ENCODE data around the gene OCA2.

Gene OCA2

DNA sequence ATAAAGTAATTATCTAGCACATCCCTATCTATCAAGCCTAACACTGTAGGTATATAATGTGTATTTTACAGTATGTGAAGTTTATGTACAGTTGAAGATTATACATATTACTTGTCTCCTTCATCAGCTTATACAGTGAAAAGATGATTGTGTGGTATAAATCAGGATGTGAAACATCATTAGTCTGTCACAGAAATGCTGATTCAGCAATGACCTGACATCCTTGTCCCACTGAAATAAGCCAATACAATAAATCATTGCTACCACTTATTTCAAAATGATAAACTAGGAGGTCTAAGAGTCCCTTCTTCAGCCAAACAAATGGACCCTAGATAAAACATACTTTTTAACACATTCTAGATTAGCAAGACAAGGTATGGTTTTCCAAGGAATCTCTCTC is 225.3 kb downstream of the OCA2 start:
- no peak for DNase-seq (ENCODE audit: low read depth in 2 of 2, low spot score in 1 of 2)

DNA sequence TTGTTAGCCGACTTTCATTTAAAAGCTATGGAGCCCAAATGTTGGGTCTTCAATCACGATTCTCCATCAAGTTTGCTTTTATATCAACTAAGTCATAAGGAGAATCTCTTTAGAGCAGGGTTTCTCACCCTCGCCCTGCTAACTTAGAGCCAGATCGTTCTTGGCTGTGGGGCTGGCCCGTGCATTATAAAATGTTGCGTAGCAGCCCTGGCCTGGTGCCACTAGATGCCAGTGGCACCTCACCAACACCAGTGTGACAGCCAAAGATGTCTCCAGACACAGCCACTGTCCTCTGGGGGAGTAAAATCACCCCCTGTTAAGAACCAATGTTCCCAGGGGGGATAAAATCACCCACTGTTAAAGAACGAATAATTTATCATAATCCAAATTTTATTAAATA is 226.1 kb downstream of the OCA2 start:
- DNase-seq (ENCODE audit: low read depth in 2 of 2, low spot score in 1 of 2), result no peak

DNA sequence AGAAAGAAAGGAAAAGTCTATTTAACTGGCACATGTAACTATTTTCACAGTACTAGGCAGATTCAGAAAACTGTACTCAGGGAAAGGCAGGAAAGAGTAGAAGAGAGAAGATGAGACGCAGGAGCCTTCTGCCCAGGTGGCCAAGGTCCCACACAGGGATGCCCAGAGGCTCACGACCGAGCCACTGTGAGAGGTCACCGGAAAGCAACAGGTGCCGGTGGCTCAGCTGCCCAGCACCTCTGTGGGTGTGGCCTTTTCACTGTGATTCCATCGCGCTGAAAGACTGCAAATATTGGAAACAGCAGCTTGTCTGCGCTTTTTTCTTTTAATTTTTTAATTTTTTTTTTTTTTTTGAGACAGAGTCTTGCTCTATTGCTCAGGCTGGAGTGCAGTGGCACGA is 226.8 kb downstream of the OCA2 start:
- DNase-seq (ENCODE audit: low read depth in 2 of 2, low spot score in 1 of 2), result no peak

DNA sequence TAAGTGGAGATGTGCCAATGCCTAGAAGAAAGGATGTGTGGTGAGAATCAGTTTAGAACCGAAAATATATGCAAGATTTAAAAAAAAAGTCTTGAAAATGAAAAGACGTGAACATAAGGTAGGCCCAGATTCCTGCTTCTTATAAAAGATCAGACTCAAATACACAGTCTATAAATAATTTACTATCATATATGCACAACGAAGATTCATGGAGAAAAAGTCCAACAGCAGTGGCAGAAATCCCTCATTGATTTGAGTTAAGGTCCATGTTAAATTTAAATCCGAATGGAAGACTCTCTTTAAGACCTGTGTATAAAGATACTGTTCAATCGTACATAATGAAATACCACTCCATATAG is 227.2 kb downstream of the OCA2 start:
- no peak for DNase-seq (ENCODE audit: low read depth in 2 of 2, low spot score in 1 of 2)

DNA sequence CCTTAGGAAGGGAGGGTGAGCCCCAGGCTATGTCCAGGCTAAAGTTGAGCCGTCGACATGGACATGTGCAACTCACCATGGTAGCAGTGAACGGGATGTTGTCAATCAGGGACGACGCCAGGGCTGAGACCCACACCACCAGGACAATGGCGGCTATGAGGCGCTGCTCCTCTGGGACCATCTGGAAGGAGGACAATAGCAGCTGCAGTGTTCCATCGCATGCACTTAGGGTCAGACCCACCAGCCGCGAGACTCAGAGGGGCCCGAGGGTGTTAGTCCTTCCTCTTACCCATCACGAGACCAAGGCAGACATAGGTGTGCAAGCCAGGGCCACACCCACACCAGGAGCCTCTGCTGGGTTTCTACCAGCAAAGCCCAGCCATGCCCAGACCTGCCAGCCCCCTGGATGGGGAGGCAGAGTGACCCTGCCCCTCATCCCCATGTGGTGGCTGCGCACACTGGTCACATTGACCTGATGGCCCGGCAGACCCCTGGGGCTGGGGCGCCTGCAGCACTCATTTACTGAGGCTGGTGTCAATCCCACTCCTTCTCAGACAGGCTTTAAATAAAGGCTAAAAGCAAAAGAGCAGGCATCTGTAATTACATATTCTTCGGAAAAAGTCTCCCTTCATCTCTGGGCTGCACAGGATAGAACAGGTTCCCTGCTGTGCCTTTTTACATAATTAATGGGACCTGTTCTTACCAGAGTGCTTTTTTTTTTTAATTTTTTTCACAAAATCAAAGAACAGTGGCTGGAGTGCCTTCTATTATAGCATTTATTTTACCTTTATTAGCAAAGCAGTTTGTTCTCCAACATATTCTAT is 227.8 kb downstream of the OCA2 start:
- no peak for DNase-seq (ENCODE audit: low read depth in 2 of 2, low spot score in 1 of 2)

DNA sequence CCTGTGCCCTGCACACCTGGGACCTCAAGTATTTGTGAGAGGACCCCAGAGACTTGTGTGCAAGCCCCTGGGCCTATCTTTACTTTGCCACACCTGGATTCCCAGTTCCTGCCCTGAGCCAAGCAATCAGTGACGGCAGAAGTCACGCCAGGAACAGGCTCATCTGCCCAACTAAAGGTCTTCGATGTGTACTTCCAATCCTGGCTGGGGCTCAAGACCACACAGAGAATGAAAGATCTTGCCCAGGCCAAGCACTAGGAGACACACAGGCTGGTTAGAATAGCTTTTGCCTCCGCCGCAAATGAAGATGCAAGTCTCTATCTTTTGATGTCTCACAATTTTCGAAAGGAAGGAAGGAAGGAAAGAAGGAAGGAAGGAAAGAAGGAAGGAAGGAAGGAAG is 228.8 kb downstream of the OCA2 start:
- DNase-seq (ENCODE audit: low read depth in 2 of 2, low spot score in 1 of 2), result no peak

DNA sequence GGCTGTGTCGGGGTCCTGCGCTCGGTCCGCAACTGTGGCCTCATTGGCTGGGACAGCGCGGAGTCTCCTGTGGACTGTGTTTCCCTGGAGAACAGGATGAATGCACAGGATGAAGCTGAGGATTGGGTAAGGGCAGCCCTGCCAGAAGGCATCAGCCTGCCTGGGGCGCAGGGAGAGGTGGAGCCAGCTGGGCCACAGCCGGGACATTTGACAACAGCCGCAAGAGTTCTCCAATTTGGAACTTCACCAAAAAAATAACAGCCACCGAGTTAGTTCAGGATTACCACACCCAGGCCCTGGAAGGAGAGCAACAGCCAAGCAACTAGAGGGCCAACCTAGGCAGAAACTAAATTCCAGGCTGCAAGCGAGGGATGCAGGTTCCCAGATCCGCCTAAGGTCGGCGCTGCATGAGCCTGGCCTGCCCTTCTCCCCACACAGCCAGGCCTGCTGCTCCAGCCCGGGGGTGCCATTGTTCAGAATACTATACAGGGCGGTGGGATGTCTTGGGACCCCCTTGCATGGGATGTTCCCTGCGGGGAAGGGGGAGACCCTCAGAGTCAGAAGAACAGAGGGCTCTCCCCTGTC is 229.3 kb downstream of the OCA2 start:
- no peak for DNase-seq (ENCODE audit: low read depth in 2 of 2, low spot score in 1 of 2)

DNA sequence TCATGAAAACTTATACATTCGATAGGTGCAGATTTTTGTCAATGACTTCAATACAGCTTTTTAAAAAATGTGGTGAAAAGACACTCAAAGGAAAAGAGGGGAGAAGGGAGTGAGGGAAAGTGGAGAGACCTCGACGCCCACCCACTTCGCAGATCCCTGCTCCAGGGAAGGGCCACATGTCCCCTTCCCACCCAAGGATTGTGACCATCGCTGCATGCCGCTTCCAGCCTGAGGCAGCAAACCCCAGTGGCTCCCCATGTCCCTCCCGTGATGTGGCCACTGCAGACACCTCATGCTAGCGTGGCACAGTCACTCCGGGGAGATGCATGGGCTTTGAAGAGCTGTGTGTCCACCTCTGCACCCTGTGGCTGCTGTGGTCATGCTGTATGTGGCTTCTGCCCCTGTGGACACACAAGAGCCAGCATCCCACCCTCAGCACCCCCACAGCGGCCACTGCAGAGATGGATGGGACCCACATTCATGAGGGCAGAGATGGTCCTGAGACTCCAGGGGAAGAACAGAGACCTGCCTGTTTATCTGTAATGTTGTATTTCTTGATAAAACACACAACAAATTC is 230.2 kb downstream of the OCA2 start:
- DNase-seq (ENCODE audit: low read depth in 2 of 2, low spot score in 1 of 2), result no peak

DNA sequence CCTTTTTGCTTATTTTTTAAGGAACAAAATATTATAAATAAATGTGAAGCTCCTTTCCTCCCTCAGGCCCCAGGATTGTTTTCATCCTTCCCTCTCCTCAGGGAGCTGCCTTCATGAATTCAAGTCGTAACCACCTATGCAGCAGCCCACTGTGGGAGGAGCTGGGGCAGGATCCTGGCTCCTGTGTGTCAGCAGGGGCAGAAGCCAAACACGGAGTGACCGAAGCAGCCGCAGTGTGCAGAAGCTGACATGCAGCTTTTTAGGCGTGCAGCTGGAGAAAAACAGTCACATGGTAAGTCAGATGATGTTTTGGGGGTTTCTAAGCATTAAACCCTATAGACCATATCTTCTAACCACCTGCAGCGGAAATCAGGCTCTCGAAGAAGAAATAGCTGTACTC is 231.3 kb downstream of the OCA2 start:
- DNase-seq (ENCODE audit: low read depth in 2 of 2, low spot score in 1 of 2), result no peak

DNA sequence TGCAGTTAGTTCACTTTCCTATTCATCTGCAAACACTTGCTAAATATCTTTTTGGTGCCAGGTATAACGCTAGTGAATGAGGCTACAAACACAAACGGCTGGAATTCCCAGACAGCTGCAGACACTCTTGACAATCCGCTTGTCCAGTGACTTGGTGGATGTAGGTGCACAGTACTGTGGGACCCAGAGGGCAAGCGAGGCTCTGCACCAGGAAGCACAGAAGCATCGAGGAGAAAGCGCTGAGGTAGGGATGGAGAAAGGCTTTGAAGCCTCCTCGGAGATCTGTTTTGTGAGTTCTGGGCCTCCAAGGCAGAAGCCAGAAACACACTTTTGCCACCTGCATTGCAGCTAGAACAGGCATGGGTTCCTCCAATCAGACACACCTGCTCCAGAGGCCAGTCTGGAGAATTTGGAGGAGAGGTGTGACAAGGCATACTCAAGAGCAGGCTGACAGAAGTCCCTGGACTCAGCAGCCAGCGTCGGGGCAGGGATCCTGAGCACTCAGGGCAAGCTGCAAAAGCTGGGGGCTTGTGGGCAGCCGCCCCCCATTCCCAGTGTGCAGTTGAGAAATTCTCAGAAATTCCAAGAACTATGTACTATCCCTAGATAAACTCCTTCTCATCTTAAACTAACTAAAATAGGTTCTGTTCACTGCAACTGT is 232.5 kb downstream of the OCA2 start:
- DNase-seq (ENCODE audit: low read depth in 2 of 2, low spot score in 1 of 2), result no peak

DNA sequence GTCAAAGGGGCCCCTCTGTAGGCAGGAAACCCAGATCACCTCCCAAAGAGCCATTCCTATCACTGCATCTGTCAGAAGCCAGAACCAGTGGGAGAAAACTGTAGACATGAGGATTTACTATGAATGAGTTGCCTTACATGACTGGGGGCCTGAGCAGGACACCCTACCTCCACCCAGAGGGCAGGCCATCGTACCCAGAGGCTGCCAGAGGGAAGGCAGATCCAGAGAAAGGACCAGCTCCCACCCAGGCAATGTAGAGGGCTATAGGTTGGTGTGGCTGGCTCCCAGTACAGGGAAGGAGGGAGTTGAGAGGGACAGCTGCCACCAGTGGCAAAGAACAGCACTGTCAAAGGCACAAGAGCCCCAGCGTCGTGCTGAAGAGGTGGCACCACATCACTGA is 233.2 kb downstream of the OCA2 start:
- DNase-seq (ENCODE audit: low read depth in 2 of 2, low spot score in 1 of 2), result no peak

DNA sequence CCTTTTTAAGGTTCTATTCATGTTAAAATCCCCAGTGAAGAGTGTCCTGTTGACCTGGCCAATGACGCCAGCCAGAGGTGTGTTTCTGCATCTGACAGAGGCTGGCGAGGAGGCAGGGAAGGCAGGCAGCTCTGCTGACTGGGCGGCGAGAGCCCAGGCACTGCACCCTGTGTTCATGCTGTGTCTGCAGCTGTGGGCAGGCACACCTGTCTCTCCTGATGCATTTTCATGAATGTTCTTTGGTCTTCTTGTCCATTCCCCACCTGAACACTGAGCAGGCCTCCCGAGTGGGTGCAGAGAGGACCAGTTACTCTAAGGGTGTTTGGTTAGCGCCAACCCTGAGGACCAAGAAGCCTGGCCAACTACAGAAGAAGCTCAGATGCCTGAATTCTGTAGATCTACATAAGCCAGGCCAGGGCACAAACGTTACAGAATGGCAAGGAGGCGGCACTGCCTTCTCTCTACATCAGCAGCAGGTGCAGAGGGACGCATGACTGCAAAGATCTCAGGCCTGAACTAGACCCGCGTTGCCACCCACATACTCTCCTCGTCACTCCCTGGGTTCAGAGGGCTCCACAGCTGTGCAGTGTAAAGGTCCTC is 233.7 kb downstream of the OCA2 start:
- no peak for DNase-seq (ENCODE audit: low read depth in 2 of 2, low spot score in 1 of 2)

DNA sequence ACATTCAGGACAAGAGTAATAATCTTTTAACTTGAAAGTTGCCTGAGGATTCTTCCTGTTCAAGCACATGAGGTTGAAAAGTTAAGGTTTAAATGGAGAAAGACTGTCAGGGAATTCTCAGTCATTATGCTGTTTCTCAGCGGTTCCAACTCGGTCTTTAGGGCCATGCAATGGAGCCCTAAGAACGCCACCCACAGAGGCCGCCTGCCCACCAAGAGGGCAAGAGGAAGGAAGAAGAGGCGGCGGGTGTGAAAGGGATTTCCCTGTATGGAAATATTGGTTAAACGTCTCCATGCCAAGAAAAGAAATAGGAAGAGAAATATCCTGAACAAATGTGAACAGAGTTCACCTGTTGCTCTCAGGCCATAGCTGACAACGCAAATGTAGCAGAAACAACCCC is 234.4 kb downstream of the OCA2 start:
- no peak for DNase-seq (ENCODE audit: low read depth in 2 of 2, low spot score in 1 of 2)

DNA sequence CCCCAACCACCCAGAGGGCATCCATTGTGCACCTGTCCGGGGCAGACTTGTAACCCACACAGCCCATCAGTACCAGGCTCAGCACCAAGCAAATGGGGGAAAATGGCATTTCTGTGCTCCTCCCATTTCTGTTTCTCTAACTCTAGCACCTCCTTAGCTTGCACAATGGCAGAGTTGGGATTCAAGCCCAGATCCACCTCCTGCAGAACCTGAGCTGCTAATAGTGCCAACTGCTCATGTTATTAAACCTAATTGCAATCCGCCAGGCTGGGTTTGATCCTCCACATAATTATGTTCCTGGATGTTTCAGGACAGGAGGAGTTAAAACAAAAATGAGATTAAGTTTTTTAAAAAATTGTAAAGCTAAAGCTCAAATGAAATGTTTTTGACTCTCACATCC is 235.0 kb downstream of the OCA2 start:
- DNase-seq (ENCODE audit: low read depth in 2 of 2, low spot score in 1 of 2), result no peak

DNA sequence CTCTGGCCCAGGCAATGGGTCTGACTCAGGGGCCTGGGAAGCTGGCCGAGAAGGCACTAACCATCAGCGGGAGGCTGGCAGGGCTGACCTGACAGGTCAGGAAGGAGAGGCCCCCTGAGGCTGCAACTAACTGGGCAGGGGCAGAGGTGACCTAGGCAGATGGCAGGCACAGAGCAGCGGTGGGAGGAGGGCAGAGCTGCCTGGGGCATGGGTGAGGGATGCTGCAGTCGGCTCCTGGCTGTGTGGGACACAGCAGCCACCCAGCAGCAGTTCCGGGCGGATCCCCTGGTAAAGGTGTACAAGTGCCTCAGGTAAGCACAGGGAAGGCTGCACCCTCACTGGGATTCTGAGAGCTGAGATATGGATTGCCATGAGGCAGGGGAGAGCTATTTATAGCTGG is 236.1 kb downstream of the OCA2 start:
- no peak for DNase-seq (ENCODE audit: low read depth in 2 of 2, low spot score in 1 of 2)

DNA sequence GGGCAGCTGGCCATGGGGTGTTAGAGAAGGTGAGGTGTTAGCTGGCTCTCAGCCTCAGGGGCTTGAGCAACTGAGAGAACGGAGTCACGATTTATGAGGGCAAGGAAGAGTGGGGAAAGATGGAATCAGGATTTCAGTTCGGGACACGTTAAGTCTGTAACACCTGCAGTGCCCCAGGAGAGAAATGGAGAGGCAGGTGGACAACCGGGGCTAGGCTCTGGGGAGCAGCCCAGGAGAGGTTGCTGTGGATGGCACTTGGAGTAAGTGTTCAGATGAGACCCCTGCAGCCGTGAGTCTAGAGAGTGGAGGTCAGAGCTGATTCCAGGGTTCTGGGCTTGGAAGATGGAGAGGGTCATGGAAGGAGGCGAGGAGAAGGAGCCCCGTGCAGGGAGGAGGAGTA is 237.9 kb downstream of the OCA2 start:
- DNase-seq (ENCODE audit: low read depth in 2 of 2, low spot score in 1 of 2), result no peak

DNA sequence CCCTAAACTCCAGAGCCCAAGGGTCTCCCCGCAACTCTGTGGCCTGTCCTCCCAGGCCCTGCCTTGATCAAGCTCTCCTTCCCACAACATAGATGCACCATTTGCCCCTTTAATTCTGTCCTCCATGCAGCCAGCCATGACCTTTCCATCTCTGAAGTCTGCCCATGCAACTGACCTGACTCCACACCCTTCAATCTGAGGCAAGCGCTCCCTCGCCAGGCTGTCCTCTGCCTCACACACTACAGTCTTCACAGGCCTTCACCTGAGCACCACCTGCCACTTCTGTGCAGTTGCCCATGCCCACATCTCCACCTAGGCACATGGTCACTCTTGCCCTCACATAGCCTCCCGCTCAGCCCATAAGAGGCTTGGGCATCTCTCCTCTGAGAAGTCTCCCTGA is 244.0 kb downstream of the OCA2 start:
- DNase-seq (ENCODE audit: low read depth in 2 of 2, low spot score in 1 of 2), result no peak

DNA sequence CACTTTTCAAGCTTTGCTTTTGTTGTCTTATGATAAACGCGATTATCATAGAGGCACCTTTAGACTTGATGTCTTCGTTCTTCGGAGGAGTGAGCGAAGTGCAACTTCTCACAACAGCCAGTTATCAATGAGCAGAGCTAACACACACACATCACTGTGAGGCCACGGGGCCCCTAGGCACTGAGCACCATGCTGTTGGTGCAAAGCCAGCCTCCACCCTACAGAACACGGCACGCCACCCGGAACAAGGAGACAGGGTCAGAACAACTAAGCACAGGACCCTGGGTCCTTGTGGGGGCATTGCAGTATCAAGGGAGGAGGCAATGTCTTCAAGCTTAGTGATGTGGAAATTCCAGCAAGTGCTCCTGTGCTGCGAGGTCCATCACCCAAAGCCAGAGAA is 244.5 kb downstream of the OCA2 start:
- DNase-seq (ENCODE audit: low read depth in 2 of 2, low spot score in 1 of 2), result no peak

DNA sequence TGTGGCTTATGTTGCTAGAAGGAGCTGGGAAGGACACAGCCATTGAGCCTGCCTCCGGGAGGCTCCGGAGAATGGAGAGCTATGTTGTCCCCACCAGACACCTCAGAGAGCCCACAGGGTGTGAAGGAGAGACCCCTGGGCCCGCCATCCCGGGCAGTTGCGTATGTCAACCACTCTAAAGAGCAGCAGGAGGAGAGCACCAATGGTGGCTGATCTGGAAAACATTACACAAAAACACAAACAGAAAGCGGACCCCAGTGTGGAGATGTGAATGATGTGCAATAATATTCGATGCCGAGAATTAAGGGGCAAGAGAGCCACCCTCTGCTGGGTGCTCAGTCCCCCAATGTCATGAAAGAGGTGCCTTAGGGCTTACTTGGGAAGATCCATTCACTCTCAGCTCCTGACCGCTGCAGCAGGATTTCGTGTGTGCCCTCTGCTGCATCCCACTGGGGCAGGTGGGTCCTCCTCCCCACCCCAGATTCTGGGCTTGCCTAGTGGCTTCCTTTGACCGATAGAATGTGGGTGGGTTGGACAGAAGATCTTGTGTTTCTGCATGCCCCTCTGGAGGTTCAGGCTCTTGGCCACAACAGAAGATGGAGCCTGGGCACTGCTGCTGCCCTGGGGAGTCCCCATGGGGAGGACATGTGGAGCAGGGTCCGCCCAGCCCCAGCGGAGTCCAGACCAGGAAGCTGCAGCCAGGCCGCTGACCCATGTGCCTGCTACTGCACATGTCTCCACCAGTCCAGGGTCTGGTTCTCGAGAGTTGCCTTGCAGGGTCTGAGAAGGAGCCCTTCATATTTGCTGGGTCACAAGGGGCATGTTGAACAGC is 245.3 kb downstream of the OCA2 start:
- DNase-seq (ENCODE audit: low read depth in 2 of 2, low spot score in 1 of 2), result no peak

DNA sequence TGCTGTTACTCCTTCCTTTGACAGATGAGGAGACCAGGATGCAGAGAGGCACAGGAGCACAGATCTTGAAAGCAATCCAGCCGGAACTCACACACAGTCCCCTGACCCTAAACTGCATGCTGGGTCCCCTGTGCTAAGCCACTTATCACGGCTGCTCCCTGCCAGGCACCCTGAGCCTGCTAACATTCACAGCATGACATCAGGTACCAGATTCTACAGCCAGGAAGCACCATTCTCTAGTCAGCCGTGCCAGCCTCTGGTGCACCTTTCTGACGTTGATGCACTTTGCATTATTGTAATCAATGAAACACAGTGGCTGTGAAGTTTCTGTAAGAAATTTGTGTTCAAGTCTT is 247.3 kb downstream of the OCA2 start:
- no peak for DNase-seq (ENCODE audit: low read depth in 2 of 2, low spot score in 1 of 2)

Data from stimulated activated CD8-positive, alpha-beta memory T cell treated with anti-CD3 and anti-CD28 coated beads, Interleukin-4, amount 100 ng/mL, for 4 hours (primary cell).